Prostate gland (tissue), 2 donors: ENCODE data around the gene C1R. TPM values are rescaled to one million over a fixed set of nuclear protein-coding genes. Genes with fewer than 3 reads are reported as not detected.

ENCODE experiments used
- DNase-seq: peaks from one replicate; pipeline ENCODE4 v3.0.0-alpha.2; 2019; ENCODE audit warnings: low spot score
- H3K27ac ChIP-seq, 2 donors: fragments of 200-600 bp; sonication (generic); 2 replicates each; pipeline ENCODE4 v1.5.1; 2017 to 2019
- H3K27me3 ChIP-seq: fragments of 200-600 bp; sonication (generic); replicated peaks from 2 replicates; pipeline ENCODE4 v1.5.1; 2019; ENCODE audit not compliant: insufficient read depth
- H3K36me3 ChIP-seq, 2 donors: fragments of 200-600 bp; sonication (generic); 1 replicate in 1 of 2; 2 replicates in 1 of 2; pipeline versions ENCODE4 v1.5.1 to v1.8.1; 2017 to 2019
- H3K4me1 ChIP-seq: fragments of 200-600 bp; sonication (generic); replicated peaks from 2 replicates; pipeline ENCODE4 v1.5.1; 2019
- H3K4me3 ChIP-seq, 2 donors: fragments of 200-600 bp; sonication (generic); 2 replicates each; pipeline ENCODE4 v1.5.1; 2017 to 2019
- H3K9me3 ChIP-seq: fragments of 200-600 bp; sonication (generic); 2 replicates; pipeline ENCODE4 v1.5.1; 2017
- POLR2A ChIP-seq: fragments of 450-650 bp; IDR thresholded peaks from one replicate; pipeline ENCODE4 v1.6.1; 2016; ENCODE audit warnings: antibody characterized with exemption, mild to moderate bottlenecking
- POLR2AphosphoS5 ChIP-seq: sonication (generic); formaldehyde crosslinking; IDR thresholded peaks from one replicate; pipeline ENCODE4 v1.6.1; 2017; ENCODE audit warnings: antibody characterized with exemption
- WGBS: methylation state at CpG from one replicate; pipeline ENCODE4 v1.1.5; 2018; 5-methylcytosine and 5-hydroxymethylcytosine counted together
- intact Hi-C: fragments of 100-400 bp; cut with DNase I; formaldehyde crosslinking; loops from one replicate; pipeline ENCODE4 v1.14.2; 2022
- total RNA-seq, 2 donors: library from RNA; depleted of rRNA; stranded (reverse); fragments of >200 nt; gene quantifications; one replicate each; pipeline ENCODE4 v1.1.0, GENCODE V29; 2016
- TF ChIP-seq, protein P1 (sequence below), 4 experiments: fragments of 200-600 bp in 2 of 4; fragments of 450-650 bp in 2 of 4; sonication (generic) in 2 of 4; IDR thresholded peaks; 1 replicate in 3 of 4; 2 replicates in 1 of 4; pipeline ENCODE4 v1.5.1; 2016 to 2019; ENCODE audit warnings: antibody characterized with exemption in 4 of 4, mild to moderate bottlenecking in 2 of 4, moderate library complexity in 2 of 4

C1R gene
- total RNA-seq, 2 donors from 2014 or later, result 104 to 261 TPM

DNA sequence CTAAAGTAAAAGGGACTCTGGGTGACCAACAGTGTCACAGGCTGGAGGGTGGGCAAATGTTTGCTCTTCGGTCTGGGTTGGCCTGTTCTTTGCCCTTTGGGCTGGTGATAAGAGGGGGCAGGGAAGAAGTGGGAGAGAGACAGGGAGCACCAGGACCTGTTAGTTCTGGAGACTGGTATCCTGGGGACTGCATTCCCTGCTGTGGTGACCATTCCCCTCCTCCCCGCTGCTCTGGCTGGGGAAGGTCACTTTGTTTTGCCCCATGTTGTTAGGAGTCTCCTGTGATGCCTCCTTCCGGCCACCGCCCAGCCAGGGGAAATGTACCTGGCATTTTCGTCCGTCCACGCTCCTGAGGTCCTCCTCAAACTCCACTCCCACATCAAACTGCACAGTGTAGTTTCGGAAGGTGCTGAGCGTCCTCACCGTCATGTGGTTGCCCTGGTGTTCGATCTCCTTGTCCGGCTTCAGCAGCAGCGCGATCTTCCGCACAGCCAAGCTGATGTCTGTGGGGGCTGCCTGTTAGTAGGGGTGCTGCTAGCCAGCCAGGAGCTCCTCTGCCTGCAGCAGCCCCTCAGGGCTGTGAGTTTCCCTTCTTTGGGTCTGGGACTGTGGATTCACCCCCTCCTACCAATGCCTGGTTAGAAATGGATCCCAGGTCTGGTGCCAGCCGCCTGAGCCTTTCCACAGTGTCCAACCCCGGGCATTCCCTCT lies 35.8 kb upstream of the C1R start:
- WGBS, result 90% methylated on average over 17 of the region's 17 CpGs
- TF ChIP-seq POLR2AphosphoS5, result no peak
- TF ChIP-seq, protein P1, sequence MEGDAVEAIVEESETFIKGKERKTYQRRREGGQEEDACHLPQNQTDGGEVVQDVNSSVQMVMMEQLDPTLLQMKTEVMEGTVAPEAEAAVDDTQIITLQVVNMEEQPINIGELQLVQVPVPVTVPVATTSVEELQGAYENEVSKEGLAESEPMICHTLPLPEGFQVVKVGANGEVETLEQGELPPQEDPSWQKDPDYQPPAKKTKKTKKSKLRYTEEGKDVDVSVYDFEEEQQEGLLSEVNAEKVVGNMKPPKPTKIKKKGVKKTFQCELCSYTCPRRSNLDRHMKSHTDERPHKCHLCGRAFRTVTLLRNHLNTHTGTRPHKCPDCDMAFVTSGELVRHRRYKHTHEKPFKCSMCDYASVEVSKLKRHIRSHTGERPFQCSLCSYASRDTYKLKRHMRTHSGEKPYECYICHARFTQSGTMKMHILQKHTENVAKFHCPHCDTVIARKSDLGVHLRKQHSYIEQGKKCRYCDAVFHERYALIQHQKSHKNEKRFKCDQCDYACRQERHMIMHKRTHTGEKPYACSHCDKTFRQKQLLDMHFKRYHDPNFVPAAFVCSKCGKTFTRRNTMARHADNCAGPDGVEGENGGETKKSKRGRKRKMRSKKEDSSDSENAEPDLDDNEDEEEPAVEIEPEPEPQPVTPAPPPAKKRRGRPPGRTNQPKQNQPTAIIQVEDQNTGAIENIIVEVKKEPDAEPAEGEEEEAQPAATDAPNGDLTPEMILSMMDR (IDR thresholded peaks at IDR 0.05), result no peak
- no peak for TF ChIP-seq POLR2A
- no peaks in the 10 kb centered on the region for H3K36me3 ChIP-seq
- intact Hi-C loops, result no loop called here
- H3K27me3 ChIP-seq, result no peaks in the 10 kb centered on the region
- H3K27ac ChIP-seq, result no peak overlapping the region
- H3K4me3 ChIP-seq, result no peak overlapping the region
- no peak for DNase-seq
- no peaks in the 10 kb centered on the region for H3K9me3 ChIP-seq
- peaks cover 3% of the 10 kb centered on the region for H3K4me1 ChIP-seq

DNA sequence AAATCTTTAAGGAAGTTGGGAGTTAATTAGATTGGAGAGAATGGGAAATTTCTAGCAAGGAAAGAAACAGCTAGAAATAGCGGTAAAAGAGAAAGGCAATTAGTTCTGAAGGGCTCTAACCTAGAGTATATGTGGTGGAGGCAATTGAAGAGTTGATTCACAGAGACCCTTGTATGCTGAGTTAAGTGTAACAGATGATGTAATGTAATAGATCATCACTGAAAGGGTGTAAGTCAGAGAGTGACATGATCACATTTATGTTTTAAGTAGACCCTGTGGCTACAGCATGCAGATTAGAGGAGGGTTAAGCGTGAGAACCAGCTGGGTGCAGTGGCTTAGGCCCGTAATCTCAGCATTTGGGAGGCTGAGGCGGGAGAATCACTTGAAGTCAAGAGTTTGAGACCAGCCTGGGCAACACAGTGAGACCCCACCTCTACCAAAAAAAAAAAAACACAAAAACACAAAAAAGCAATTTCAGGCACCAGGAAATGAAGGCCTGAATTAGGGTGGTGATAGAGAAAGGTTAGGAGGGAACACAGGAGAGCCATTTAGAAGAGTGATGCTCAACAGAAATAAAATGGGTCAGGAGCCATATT lies 33.5 kb upstream of the C1R start:
- Histone ChIP-seq H3K27me3 (no peaks in the 10 kb centered on the region), H3K4me3 (no peak overlapping the region), H3K36me3 (no peaks in the 10 kb centered on the region), H3K27ac (no peak overlapping the region), H3K4me1 (peaks cover 3% of the 10 kb centered on the region), H3K9me3 (no peaks in the 10 kb centered on the region)
- TF ChIP-seq POLR2AphosphoS5 (no peak), POLR2A (no peak)
- TF ChIP-seq, protein P1 (IDR thresholded peaks at IDR 0.05), result no peak
- DNase-seq, result no peak
- 95% methylated on average over 4 of the region's 4 CpGs for WGBS
- intact Hi-C loops, result no loop called here

- H3K27ac ChIP-seq, result no peak overlapping the region
- no peaks in the 10 kb centered on the region for H3K4me1 ChIP-seq
- no peaks in the 10 kb centered on the region for H3K9me3 ChIP-seq
- intact Hi-C loops, result no loop called here
- no peak for TF ChIP-seq POLR2A
- TF ChIP-seq, protein P1 (IDR thresholded peaks at IDR 0.05), result no peak
- no peak for TF ChIP-seq POLR2AphosphoS5
- H3K4me3 ChIP-seq, result no peak overlapping the region
- WGBS, result 67% methylated on average over 11 of the region's 11 CpGs
- no peak for DNase-seq
- no peaks in the 10 kb centered on the region for H3K36me3 ChIP-seq
- H3K27me3 ChIP-seq, result no peaks in the 10 kb centered on the region
These were observed 31.7 kb upstream of the C1R start for GRCh38 chr12:7123806-7124522.

- H3K27ac ChIP-seq, result no peak overlapping the region
- no peaks in the 10 kb centered on the region for H3K36me3 ChIP-seq
- DNase-seq, result no peak
- intact Hi-C loops, result no loop called here
- H3K9me3 ChIP-seq, result no peaks in the 10 kb centered on the region
- WGBS, result 74% methylated on average over 7 of the region's 7 CpGs
- H3K27me3 ChIP-seq, result no peaks in the 10 kb centered on the region
- H3K4me1 ChIP-seq, result no peaks in the 10 kb centered on the region
- no peak overlapping the region for H3K4me3 ChIP-seq
- TF ChIP-seq, protein P1 (IDR thresholded peaks at IDR 0.05), result no peak
- no peak for TF ChIP-seq POLR2A
- no peak for TF ChIP-seq POLR2AphosphoS5
These were observed 30.8 kb upstream of the C1R start for GRCh38 chr12:7122811-7123769.
